Endothelial cell (in vitro differentiated cells): Measurements from ENCODE around the gene ALX3. TPM values are rescaled to one million over a fixed set of nuclear protein-coding genes. Genes with fewer than 3 reads are reported as not detected.

Experiments
- DNase-seq: peaks from one replicate; pipeline ENCODE4 v3.0.0; 2021; ENCODE audit warnings: low spot score
- H3K27ac Mint-ChIP-seq: one replicate; pipeline ENCODE4 v1.8.0; 2021; ENCODE audit warnings: mixed read lengths, inconsistent platforms; ENCODE audit not compliant: unreplicated experiment
- H3K27me3 Mint-ChIP-seq: one replicate; pipeline ENCODE4 v1.8.0; 2021; ENCODE audit warnings: mild to moderate bottlenecking, moderate library complexity, mixed read lengths, inconsistent platforms; ENCODE audit not compliant: unreplicated experiment
- H3K36me3 Mint-ChIP-seq: one replicate; pipeline ENCODE4 v1.8.0; 2021; ENCODE audit warnings: mild to moderate bottlenecking, low read depth, mixed read lengths, inconsistent platforms; ENCODE audit not compliant: unreplicated experiment
- H3K4me1 Mint-ChIP-seq: one replicate; pipeline ENCODE4 v1.8.0; 2021; ENCODE audit warnings: mild to moderate bottlenecking, mixed read lengths, inconsistent platforms; ENCODE audit not compliant: unreplicated experiment
- H3K4me3 Mint-ChIP-seq: one replicate; pipeline ENCODE4 v1.8.0; 2021; ENCODE audit warnings: mild to moderate bottlenecking, mixed read lengths, inconsistent platforms; ENCODE audit not compliant: unreplicated experiment
- H3K9me3 Mint-ChIP-seq: one replicate; pipeline ENCODE4 v1.8.0; 2021; ENCODE audit warnings: mixed read lengths, inconsistent platforms; ENCODE audit not compliant: unreplicated experiment
- total RNA-seq: library from RNA; stranded (reverse); fragmentation: NEBNext Ultra II Directional; extraction: Animal tissue kit (Norgen Biotek cat#: 25700); gene quantifications from one replicate; pipeline ENCODE4 v1.2.1, GENCODE V29; 2021; ENCODE audit not compliant: unreplicated experiment
- TF ChIP-seq, protein P1 (sequence below): fragments of 200-600 bp; sonication (generic); IDR thresholded peaks from one replicate; pipeline ENCODE4 v1.5.0; 2021; ENCODE audit warnings: antibody characterized with exemption; ENCODE audit not compliant: unreplicated experiment

ALX3 gene
- total RNA-seq, 1 donor from 2014 or later: not detected

DNA sequence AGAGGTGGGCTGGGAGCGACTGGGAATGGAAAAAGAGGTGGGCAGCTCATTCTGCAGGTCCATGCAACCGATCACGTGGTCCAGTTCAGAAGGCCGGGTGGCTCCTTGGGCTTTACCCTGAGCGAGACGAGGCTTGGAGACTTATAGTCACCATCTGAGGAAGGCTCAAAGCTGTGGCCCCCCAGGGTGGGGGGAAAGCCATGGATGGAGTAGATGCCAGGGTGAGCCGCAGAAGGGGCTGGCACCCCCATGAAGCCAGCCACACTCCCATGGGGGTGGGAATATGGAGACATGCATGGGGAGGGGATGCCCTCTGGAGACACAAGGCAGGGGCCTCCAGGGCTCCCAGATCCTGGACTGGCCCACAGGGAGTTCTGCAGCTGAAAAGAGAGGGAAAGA lies 9.8 kb downstream of the ALX3 start:
- Mint-ChIP-seq H3K9me3 (no peaks in the 10 kb centered on the region), H3K27ac (no peak overlapping the region), H3K27me3 (peaks cover 14% of the 10 kb centered on the region), H3K4me1 (peaks cover 61% of the 10 kb centered on the region), H3K36me3 (peaks cover 35% of the 10 kb centered on the region), H3K4me3 (no peak overlapping the region)
- TF ChIP-seq, protein P1, sequence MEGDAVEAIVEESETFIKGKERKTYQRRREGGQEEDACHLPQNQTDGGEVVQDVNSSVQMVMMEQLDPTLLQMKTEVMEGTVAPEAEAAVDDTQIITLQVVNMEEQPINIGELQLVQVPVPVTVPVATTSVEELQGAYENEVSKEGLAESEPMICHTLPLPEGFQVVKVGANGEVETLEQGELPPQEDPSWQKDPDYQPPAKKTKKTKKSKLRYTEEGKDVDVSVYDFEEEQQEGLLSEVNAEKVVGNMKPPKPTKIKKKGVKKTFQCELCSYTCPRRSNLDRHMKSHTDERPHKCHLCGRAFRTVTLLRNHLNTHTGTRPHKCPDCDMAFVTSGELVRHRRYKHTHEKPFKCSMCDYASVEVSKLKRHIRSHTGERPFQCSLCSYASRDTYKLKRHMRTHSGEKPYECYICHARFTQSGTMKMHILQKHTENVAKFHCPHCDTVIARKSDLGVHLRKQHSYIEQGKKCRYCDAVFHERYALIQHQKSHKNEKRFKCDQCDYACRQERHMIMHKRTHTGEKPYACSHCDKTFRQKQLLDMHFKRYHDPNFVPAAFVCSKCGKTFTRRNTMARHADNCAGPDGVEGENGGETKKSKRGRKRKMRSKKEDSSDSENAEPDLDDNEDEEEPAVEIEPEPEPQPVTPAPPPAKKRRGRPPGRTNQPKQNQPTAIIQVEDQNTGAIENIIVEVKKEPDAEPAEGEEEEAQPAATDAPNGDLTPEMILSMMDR: no peak
- no peak for DNase-seq

DNA sequence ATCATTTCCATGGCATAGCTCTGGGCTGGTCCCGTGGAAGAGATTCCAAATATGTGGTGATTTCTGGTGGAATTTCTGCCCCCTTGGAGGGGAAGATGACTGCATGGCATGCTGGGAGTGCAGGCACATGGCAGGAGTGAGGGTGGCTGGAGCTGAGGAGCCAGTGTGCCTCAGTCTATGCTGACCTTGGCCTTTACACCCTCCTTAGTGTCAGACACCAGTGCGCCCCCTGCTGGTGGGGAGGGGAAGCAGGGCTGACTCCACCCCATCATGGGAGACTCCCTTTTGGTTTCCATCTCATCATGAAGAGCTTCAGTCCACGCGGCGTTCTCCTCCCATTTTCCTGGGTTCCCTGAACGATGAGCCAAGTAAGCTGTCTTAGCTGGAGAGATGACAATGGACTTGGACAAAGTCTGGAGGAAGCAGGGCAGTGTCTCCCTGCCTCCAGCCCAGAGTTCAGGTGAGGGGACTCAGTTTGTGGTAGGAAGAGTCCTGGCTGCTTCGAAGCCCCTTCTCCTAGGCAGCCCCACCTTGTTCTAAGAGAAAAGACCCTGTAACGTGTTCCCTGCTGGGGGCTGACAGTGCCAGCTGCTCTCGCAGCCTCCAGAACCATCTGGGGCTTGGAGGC lies 10.3 kb downstream of the ALX3 start:
- Mint-ChIP-seq H3K9me3 (no peaks in the 10 kb centered on the region), H3K36me3 (peaks cover 39% of the 10 kb centered on the region), H3K4me3 (no peak overlapping the region), H3K27me3 (peaks cover 12% of the 10 kb centered on the region), H3K4me1 (peaks cover 61% of the 10 kb centered on the region), H3K27ac (no peak overlapping the region)
- TF ChIP-seq, protein P1: peak; percentile 94
- DNase-seq: peak; percentile 67

- TF ChIP-seq, protein P1: no peak
- Mint-ChIP-seq H3K4me1 (peaks cover 61% of the 10 kb centered on the region), H3K4me3 (no peak overlapping the region), H3K9me3 (no peaks in the 10 kb centered on the region), H3K27me3 (peaks cover 12% of the 10 kb centered on the region), H3K27ac (peak overlapping the region; percentile 67), H3K36me3 (peaks cover 40% of the 10 kb centered on the region)
- no peak for DNase-seq
Measured at GRCh38 chr1:110059133-110059863, 11.2 kb downstream of the ALX3 start.

DNA sequence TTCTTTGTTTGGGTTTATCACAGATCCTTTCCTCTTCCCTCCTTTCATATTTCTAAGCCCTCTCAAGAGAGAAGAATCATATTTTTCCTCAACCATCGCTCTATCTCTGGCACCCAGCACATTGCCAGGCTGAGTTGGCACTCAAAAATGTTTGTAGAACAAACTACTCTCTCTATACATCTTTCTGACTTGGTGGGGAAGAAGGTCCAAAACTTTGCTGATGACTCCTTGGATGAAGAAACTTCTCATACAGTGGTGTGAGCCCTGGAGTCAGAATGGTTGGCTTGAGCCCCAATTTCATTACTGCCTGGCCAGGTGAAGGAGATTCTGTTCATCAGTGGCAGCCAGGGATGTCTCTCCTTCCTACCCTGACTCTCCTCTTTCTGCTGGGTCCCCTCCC lies 11.9 kb downstream of the ALX3 start:
- H3K27me3 Mint-ChIP-seq: peaks cover 12% of the 10 kb centered on the region
- H3K4me1 Mint-ChIP-seq: peaks cover 62% of the 10 kb centered on the region
- TF ChIP-seq, protein P1: no peak
- H3K27ac Mint-ChIP-seq: peak overlapping the region; percentile 62
- no peak for DNase-seq
- peaks cover 46% of the 10 kb centered on the region for H3K36me3 Mint-ChIP-seq
- peak overlapping the region; percentile 1 for H3K4me3 Mint-ChIP-seq
- no peaks in the 10 kb centered on the region for H3K9me3 Mint-ChIP-seq

DNA sequence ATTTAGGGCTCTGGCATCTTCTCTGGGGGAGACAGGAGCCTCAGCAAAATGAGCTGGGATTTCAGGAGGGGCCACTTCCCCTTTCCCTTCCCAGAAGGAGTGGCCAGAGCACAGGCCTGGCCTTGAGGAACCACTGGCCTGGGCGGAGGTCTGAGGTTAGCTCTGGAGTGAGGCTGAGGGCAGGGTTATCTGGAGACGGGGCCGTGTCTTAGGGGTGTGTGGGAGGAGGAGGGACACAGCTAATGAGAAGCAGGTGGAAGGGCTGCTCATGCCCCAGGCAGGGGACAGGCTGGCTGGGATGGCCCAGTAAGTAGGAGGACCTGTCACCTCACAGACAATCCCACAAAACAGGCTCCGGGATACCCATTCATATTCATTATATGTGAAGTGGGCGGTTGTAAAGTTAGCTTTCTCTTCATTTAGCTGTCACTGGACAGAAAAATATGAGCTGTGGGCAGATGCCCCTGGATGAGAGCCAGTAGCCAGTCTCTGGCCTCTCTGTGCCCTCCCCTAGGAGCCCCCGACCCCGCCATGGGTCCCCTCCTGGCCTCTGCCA lies 12.4 kb downstream of the ALX3 start:
- peaks cover 60% of the 10 kb centered on the region for H3K4me1 Mint-ChIP-seq

More for the DNA sequence above, 12.4 kb downstream of the ALX3 start:
- DNase-seq: no peak
- H3K36me3 Mint-ChIP-seq: peaks cover 46% of the 10 kb centered on the region
- peaks cover 14% of the 10 kb centered on the region for H3K27me3 Mint-ChIP-seq
- H3K4me3 Mint-ChIP-seq: no peak overlapping the region
- H3K27ac Mint-ChIP-seq: no peak overlapping the region
- TF ChIP-seq, protein P1: no peak
- no peaks in the 10 kb centered on the region for H3K9me3 Mint-ChIP-seq
